PFSK-1 (cell line): Measurements from ENCODE around the gene DPPA2.

ENCODE experiments used
- POLR2AphosphoS5 ChIP-seq: IDR thresholded peaks from 2 replicates; pipeline ENCODE4 v1.6.1; 2012; ENCODE audit warnings: low read depth, mild to moderate bottlenecking, control low read depth, low read length, moderate library complexity
- SIN3A ChIP-seq: IDR thresholded peaks from 2 replicates; pipeline ENCODE4 v1.6.1; 2012; ENCODE audit warnings: mild to moderate bottlenecking, low read length, moderate library complexity, borderline replicate concordance; ENCODE audit not compliant: insufficient read depth
- TAF1 ChIP-seq: IDR thresholded peaks from 2 replicates; pipeline ENCODE4 v1.6.1; 2012; ENCODE audit warnings: low read length, control low read depth, borderline replicate concordance; ENCODE audit not compliant: insufficient read depth
- TF ChIP-seq, protein P1 (sequence below), 2 experiments: IDR thresholded peaks; 2 replicates each; pipeline versions ENCODE4 v1.6.1 to v1.8.0; 2011 to 2012; ENCODE audit warnings: low read depth in 2 of 2, low read length in 2 of 2, control low read depth in 1 of 2, inconsistent platforms in 1 of 2, mild to moderate bottlenecking in 1 of 2, moderate library complexity in 1 of 2; ENCODE audit not compliant: insufficient read depth in 1 of 2

DNA sequence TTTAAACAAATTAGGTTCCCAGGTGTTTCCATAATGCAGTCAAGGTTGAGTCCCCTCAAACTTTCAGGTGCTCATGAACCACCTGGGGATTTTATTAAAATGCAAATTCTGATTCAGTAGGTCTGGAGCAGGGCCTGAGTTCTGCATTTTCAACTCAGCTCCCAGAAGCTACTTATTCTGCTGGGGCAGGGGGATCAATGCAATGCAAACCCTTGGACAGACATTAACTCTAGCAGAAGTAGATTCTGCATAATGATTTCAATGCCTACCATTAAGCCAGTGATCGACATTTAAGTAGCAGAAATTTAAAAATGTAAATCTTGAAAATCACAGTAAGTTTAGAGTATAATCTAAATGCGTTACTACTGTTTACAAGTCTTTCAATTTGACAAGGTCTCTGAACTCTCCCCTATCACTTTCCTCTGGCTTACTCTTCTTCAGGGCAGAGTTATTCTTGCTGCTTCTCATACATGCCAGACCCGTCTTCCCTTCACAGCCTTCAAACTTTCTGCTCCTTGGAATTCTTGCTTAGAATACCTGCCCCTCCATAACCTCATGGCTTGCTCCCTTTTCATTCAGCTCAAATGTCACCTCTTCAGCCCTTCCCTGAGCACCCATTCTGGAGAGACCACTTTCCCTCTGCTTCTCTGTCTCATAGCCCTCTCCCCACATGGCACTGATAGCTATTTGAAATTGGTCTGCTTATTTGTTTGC, 40.3 kb upstream of the DPPA2 start:
- TF ChIP-seq POLR2AphosphoS5: no peak
- TF ChIP-seq, protein P1, sequence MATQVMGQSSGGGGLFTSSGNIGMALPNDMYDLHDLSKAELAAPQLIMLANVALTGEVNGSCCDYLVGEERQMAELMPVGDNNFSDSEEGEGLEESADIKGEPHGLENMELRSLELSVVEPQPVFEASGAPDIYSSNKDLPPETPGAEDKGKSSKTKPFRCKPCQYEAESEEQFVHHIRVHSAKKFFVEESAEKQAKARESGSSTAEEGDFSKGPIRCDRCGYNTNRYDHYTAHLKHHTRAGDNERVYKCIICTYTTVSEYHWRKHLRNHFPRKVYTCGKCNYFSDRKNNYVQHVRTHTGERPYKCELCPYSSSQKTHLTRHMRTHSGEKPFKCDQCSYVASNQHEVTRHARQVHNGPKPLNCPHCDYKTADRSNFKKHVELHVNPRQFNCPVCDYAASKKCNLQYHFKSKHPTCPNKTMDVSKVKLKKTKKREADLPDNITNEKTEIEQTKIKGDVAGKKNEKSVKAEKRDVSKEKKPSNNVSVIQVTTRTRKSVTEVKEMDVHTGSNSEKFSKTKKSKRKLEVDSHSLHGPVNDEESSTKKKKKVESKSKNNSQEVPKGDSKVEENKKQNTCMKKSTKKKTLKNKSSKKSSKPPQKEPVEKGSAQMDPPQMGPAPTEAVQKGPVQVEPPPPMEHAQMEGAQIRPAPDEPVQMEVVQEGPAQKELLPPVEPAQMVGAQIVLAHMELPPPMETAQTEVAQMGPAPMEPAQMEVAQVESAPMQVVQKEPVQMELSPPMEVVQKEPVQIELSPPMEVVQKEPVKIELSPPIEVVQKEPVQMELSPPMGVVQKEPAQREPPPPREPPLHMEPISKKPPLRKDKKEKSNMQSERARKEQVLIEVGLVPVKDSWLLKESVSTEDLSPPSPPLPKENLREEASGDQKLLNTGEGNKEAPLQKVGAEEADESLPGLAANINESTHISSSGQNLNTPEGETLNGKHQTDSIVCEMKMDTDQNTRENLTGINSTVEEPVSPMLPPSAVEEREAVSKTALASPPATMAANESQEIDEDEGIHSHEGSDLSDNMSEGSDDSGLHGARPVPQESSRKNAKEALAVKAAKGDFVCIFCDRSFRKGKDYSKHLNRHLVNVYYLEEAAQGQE (IDR thresholded peaks at IDR 0.05; ENCODE audit: insufficient read depth in 1 of 2, low read depth in 2 of 2, low read length in 2 of 2): no peak
- TF ChIP-seq TAF1: no peak
- no peak for TF ChIP-seq SIN3A
